Measurements from ENCODE around the gene TMEM134.

DNA sequence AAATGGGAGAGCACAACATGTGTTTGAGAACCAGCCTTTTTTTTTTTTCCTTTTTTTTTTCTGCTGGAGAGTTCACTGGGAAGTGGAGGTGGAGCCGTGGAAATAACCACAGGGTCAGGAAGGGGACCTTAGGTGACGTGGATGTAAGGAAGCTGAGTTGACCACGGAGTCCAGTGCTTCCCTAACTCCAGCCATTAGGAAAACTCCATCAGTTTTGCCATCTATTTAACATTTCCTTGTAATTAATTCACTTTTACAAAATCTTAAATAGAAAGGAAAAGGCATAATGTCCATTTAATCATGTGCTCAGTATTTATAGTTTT lies 40.9 kb upstream of the TMEM134 start:
- TF ChIP-seq ZKSCAN8 (CRISPR knock-in tag; IDR thresholded peaks at IDR 0.05) (no peak), SPI1 (IDR thresholded peaks at IDR 0.05; ENCODE audit: borderline replicate concordance, low read depth, low read length) (no peak), BCOR (IDR thresholded peaks at IDR 0.05) (no peak), KLF16 (IDR thresholded peaks at IDR 0.05) (no peak), FOS (IDR thresholded peaks at IDR 0.05; ENCODE audit: extremely low read depth, insufficient read length) (no peak), ZKSCAN3 (CRISPR knock-in tag; IDR thresholded peaks at IDR 0.05) (no peak), SETDB1 (IDR thresholded peaks at IDR 0.05; ENCODE audit: low read length) (no peak), ZNF175 (CRISPR knock-in tag; IDR thresholded peaks at IDR 0.05; ENCODE audit: low read depth) (no peak), MAFK (IDR thresholded peaks at IDR 0.05; ENCODE audit: low read length) (no peak), HDGF (IDR thresholded peaks at IDR 0.05) (no peak), ZFX (CRISPR knock-in tag; IDR thresholded peaks at IDR 0.05) (no peak)
- TF ChIP-seq, protein P1, sequence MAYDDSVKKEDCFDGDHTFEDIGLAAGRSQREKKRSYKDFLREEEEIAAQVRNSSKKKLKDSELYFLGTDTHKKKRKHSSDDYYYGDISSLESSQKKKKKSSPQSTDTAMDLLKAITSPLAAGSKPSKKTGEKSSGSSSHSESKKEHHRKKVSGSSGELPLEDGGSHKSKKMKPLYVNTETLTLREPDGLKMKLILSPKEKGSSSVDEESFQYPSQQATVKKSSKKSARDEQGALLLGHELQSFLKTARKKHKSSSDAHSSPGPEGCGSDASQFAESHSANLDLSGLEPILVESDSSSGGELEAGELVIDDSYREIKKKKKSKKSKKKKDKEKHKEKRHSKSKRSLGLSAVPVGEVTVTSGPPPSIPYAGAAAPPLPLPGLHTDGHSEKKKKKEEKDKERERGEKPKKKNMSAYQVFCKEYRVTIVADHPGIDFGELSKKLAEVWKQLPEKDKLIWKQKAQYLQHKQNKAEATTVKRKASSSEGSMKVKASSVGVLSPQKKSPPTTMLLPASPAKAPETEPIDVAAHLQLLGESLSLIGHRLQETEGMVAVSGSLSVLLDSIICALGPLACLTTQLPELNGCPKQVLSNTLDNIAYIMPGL (CRISPR knock-in tag; IDR thresholded peaks at IDR 0.05), result no peak
- TF ChIP-seq, protein P2, sequence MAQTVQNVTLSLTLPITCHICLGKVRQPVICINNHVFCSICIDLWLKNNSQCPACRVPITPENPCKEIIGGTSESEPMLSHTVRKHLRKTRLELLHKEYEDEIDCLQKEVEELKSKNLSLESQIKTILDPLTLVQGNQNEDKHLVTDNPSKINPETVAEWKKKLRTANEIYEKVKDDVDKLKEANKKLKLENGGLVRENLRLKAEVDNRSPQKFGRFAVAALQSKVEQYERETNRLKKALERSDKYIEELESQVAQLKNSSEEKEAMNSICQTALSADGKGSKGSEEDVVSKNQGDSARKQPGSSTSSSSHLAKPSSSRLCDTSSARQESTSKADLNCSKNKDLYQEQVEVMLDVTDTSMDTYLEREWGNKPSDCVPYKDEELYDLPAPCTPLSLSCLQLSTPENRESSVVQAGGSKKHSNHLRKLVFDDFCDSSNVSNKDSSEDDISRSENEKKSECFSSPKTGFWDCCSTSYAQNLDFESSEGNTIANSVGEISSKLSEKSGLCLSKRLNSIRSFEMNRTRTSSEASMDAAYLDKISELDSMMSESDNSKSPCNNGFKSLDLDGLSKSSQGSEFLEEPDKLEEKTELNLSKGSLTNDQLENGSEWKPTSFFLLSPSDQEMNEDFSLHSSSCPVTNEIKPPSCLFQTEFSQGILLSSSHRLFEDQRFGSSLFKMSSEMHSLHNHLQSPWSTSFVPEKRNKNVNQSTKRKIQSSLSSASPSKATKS (CRISPR knock-in tag; IDR thresholded peaks at IDR 0.05), result no peak
- TF ChIP-seq, protein P3, sequence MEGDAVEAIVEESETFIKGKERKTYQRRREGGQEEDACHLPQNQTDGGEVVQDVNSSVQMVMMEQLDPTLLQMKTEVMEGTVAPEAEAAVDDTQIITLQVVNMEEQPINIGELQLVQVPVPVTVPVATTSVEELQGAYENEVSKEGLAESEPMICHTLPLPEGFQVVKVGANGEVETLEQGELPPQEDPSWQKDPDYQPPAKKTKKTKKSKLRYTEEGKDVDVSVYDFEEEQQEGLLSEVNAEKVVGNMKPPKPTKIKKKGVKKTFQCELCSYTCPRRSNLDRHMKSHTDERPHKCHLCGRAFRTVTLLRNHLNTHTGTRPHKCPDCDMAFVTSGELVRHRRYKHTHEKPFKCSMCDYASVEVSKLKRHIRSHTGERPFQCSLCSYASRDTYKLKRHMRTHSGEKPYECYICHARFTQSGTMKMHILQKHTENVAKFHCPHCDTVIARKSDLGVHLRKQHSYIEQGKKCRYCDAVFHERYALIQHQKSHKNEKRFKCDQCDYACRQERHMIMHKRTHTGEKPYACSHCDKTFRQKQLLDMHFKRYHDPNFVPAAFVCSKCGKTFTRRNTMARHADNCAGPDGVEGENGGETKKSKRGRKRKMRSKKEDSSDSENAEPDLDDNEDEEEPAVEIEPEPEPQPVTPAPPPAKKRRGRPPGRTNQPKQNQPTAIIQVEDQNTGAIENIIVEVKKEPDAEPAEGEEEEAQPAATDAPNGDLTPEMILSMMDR (IDR thresholded peaks at IDR 0.05 in 2 of 3, conservative IDR thresholded peaks at IDR 0.05 in 1 of 3; ENCODE audit: insufficient read depth in 2 of 3, low read depth in 1 of 3, low read length in 3 of 3), result no peak

Data from K562 (cell line).